Suprapubic skin (tissue), 4 donors: ENCODE data around the gene NFX1. TPM values are rescaled to one million over a fixed set of nuclear protein-coding genes. Genes with fewer than 3 reads are reported as not detected.

ENCODE experiments used
- DNase-seq, 2 donors: peaks; one replicate each; pipeline ENCODE4 v3.0.0-alpha.2; 2019; ENCODE audit warnings: low spot score in 2 of 2
- H3K27ac ChIP-seq: fragments of 200-600 bp; sonication (generic); one replicate; pipeline ENCODE4 v1.5.1; 2019
- H3K27me3 ChIP-seq: fragments of 200-600 bp; sonication (generic); one replicate; pipeline ENCODE4 v1.5.1; 2019
- H3K36me3 ChIP-seq: fragments of 200-600 bp; sonication (generic); one replicate; pipeline ENCODE4 v1.5.1; 2019
- H3K4me1 ChIP-seq: fragments of 200-600 bp; sonication (generic); one replicate; pipeline ENCODE4 v1.5.1; 2019
- H3K4me3 ChIP-seq: fragments of 200-600 bp; sonication (generic); one replicate; pipeline ENCODE4 v1.5.1; 2019; ENCODE audit warnings: mild to moderate bottlenecking
- H3K9me3 ChIP-seq: fragments of 200-600 bp; sonication (generic); one replicate; pipeline ENCODE4 v1.5.1; 2019
- EP300 ChIP-seq: sonication (generic); formaldehyde crosslinking; IDR thresholded peaks from one replicate; pipeline ENCODE4 v1.6.1; 2017; ENCODE audit warnings: antibody characterized with exemption
- POLR2A ChIP-seq, 2 donors: fragments of 450-650 bp; IDR thresholded peaks; one replicate each; pipeline ENCODE4 v1.6.1; 2017; ENCODE audit warnings: antibody characterized with exemption in 2 of 2, mild to moderate bottlenecking in 2 of 2, moderate library complexity in 2 of 2
- POLR2AphosphoS5 ChIP-seq, 3 donors: sonication (generic); formaldehyde crosslinking; IDR thresholded peaks; one replicate each; pipeline ENCODE4 v1.6.1; 2017; ENCODE audit warnings: antibody characterized with exemption in 3 of 3
- WGBS: methylation state at CpG from one replicate; pipeline ENCODE4 v1.1.5; 2018; 5-methylcytosine and 5-hydroxymethylcytosine counted together
- total RNA-seq, 4 donors: library from RNA; depleted of rRNA; stranded (reverse); fragments of >200 nt; gene quantifications; one replicate each; pipeline ENCODE4 v1.1.0, GENCODE V29; 2016
- TF ChIP-seq, protein P1 (sequence below), 2 donors: fragments of 200-600 bp in 1 of 2; fragments of 450-650 bp in 1 of 2; sonication (generic) in 1 of 2; IDR thresholded peaks; one replicate each; pipeline ENCODE4 v1.5.1; 2016 to 2019; ENCODE audit warnings: antibody characterized with exemption in 2 of 2, mild to moderate bottlenecking in 1 of 2, moderate library complexity in 1 of 2

Gene NFX1
- total RNA-seq, 4 donors from 2014 or later, result 42.0 to 91.4 (median 46.0) TPM

DNA sequence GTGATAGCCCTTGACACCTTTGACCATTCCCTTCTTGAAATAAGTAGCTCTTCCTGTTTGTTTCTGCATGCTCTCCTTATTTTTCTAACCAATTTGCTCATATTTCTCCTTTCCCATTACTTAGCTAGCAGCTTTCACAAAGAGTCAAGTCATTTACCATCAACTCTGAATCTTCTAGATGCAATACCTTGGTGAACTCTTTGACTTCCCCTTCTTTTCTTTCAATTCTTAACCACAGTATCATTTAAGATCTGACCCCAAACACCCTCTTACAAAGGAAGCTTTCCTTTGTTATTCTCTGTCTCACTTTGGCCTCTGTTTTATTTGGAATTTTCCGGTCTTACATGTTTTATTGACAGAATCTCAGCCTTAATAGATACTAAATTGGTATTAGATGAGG, 14.0 kb downstream of the NFX1 start:
- Histone ChIP-seq H3K36me3 (peaks cover 96% of the 10 kb centered on the region), H3K4me1 (peaks cover 7% of the 10 kb centered on the region), H3K27ac (no peak overlapping the region), H3K4me3 (no peak overlapping the region), H3K9me3 (no peaks in the 10 kb centered on the region), H3K27me3 (no peaks in the 10 kb centered on the region)
- 94% methylated on average over 1 of the region's 1 CpG for WGBS
- no peak for TF ChIP-seq EP300
- no peak for DNase-seq

DNA sequence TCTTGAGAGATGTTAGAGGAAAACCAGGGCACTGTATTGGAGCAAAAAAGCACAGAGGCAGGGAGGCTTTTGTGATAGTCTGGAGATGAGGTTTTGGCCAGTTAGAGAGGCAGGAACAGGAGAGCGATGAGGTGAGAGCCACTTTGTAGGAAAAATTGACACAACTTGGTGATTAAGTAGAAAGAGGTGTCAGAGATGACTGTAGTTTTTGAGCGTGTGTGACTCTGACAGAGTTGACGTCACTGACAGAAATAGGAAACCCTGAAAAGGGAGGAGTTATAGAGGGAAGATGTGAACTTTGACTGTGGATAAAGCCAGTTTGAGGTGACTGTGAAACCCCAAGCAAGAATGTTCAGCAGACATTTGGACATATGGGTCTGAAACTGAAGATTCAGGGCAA, 15.7 kb downstream of the NFX1 start:
- no peaks in the 10 kb centered on the region for H3K9me3 ChIP-seq
- no peak for DNase-seq
- WGBS, result 86% methylated on average over 3 of the region's 3 CpGs
- H3K4me3 ChIP-seq, result no peak overlapping the region
- no peaks in the 10 kb centered on the region for H3K27me3 ChIP-seq
- TF ChIP-seq EP300 (no peak), POLR2A (IDR thresholded peaks at IDR 0.05) (no peak), POLR2AphosphoS5 (IDR thresholded peaks at IDR 0.05) (no peak)
- TF ChIP-seq, protein P1, sequence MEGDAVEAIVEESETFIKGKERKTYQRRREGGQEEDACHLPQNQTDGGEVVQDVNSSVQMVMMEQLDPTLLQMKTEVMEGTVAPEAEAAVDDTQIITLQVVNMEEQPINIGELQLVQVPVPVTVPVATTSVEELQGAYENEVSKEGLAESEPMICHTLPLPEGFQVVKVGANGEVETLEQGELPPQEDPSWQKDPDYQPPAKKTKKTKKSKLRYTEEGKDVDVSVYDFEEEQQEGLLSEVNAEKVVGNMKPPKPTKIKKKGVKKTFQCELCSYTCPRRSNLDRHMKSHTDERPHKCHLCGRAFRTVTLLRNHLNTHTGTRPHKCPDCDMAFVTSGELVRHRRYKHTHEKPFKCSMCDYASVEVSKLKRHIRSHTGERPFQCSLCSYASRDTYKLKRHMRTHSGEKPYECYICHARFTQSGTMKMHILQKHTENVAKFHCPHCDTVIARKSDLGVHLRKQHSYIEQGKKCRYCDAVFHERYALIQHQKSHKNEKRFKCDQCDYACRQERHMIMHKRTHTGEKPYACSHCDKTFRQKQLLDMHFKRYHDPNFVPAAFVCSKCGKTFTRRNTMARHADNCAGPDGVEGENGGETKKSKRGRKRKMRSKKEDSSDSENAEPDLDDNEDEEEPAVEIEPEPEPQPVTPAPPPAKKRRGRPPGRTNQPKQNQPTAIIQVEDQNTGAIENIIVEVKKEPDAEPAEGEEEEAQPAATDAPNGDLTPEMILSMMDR (IDR thresholded peaks at IDR 0.05), result no peak
- no peak overlapping the region for H3K27ac ChIP-seq
- H3K4me1 ChIP-seq, result no peaks in the 10 kb centered on the region
- peaks cover 100% of the 10 kb centered on the region for H3K36me3 ChIP-seq

DNA sequence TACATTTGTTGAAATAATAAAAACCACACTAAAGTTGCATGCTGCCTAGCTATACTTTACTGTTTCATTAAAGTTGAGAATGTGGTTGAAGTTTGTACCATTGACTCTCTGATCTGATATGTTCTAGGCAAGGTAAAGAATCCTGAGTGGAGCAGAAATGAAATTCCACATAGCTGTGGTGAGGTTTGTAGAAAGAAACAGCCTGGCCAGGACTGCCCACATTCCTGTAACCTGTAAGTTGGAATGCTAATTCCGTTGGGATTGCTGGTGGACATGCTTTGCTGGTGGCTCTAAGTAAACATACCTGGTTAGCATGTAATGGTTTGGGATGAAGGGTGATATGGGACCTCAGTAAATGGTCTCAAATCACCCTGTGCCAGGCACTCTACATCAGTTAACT, 16.8 kb downstream of the NFX1 start:
- Histone ChIP-seq H3K36me3 (peaks cover 100% of the 10 kb centered on the region), H3K27ac (no peak overlapping the region), H3K4me3 (no peak overlapping the region), H3K4me1 (no peaks in the 10 kb centered on the region), H3K27me3 (no peaks in the 10 kb centered on the region), H3K9me3 (no peaks in the 10 kb centered on the region)
- WGBS, result 85% methylated on average over 1 of the region's 1 CpG
- DNase-seq, result no peak
- TF ChIP-seq EP300 (no peak), POLR2AphosphoS5 (IDR thresholded peaks at IDR 0.05) (no peak), POLR2A (IDR thresholded peaks at IDR 0.05) (no peak)
- TF ChIP-seq, protein P1 (IDR thresholded peaks at IDR 0.05), result no peak

DNA sequence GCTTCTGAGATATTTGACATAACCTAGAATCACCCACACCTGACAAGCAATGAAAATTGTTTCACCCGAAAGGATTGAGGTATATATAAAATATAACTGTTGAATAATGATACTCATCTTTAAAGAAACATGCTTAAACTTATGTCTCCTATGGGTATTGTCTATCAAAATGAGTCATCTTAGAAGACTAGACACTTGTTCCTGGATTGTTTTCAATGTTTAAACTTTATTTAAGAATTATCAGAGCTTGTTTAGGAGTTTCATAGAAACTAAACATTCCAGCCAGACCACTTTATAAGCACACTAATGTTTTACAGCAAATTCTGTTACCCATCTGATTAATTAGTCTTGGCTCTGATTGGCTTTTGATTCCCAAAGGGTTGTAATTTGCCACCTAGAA, 19.6 kb downstream of the NFX1 start:
- Histone ChIP-seq H3K36me3 (peaks cover 100% of the 10 kb centered on the region), H3K4me1 (no peaks in the 10 kb centered on the region), H3K9me3 (no peaks in the 10 kb centered on the region), H3K4me3 (no peak overlapping the region), H3K27ac (no peak overlapping the region), H3K27me3 (no peaks in the 10 kb centered on the region)
- TF ChIP-seq, protein P1 (IDR thresholded peaks at IDR 0.05), result no peak
- TF ChIP-seq POLR2A (IDR thresholded peaks at IDR 0.05) (no peak), EP300 (no peak), POLR2AphosphoS5 (IDR thresholded peaks at IDR 0.05) (no peak)
- no peak for DNase-seq
- 68% methylated on average over 1 of the region's 1 CpG for WGBS

DNA sequence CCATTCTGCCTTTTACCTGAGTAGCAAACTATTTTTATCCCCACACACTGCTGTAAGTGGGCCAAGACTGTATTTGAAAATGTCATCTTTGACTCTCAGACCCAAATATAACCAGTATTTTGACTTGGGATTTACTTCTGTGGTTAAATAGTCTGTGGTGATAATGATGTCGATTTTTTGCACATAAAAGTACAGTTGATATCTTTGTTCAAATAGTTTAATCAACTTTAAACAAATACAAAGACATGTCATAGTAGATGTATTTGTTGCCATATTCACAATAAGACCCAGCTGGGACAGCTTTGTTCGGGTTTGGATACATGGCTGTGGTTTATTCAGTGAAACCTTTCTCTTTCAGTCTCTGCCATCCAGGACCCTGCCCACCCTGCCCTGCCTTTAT, 20.4 kb downstream of the NFX1 start:
- TF ChIP-seq EP300, result no peak
- TF ChIP-seq POLR2AphosphoS5 (IDR thresholded peaks at IDR 0.05), result no peak
- TF ChIP-seq, protein P1 (IDR thresholded peaks at IDR 0.05), result no peak
- no peak for TF ChIP-seq POLR2A (IDR thresholded peaks at IDR 0.05)
- no peak for DNase-seq
- Histone ChIP-seq H3K27ac (no peak overlapping the region), H3K4me3 (no peak overlapping the region), H3K27me3 (no peaks in the 10 kb centered on the region), H3K4me1 (no peaks in the 10 kb centered on the region), H3K9me3 (no peaks in the 10 kb centered on the region), H3K36me3 (peaks cover 98% of the 10 kb centered on the region)
- 89% methylated on average over 2 of the region's 2 CpGs for WGBS

DNA sequence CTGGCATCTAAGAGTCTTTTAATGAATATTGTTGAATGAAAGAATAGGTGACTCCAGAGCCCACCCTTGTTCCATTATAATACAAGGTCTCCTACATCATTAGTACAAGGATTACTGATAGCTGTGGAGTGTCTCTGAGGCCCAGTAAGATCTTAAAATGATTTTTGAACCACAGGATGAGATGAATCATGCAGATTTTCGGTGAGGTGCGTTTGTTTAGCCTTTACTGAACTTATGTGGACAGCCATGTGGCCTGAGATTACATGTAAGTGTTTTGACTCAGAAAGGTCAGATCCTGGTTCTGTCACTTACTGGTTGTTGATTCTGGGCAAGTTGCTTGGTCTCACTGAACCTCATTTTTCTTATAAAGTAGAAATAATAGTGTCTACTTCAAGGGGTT, 21.6 kb downstream of the NFX1 start:
- Histone ChIP-seq H3K4me3 (no peak overlapping the region), H3K4me1 (no peaks in the 10 kb centered on the region), H3K9me3 (no peaks in the 10 kb centered on the region), H3K27me3 (no peaks in the 10 kb centered on the region), H3K27ac (no peak overlapping the region), H3K36me3 (peaks cover 93% of the 10 kb centered on the region)
- TF ChIP-seq, protein P1 (IDR thresholded peaks at IDR 0.05), result no peak
- TF ChIP-seq POLR2A (IDR thresholded peaks at IDR 0.05) (no peak), POLR2AphosphoS5 (IDR thresholded peaks at IDR 0.05) (no peak), EP300 (no peak)
- no peak for DNase-seq
- 91% methylated on average over 2 of the region's 2 CpGs for WGBS
